GM23338 (cell line): ENCODE measurements around the gene LTBP2. TPM values are rescaled to one million over a fixed set of nuclear protein-coding genes. Genes with fewer than 3 reads are reported as not detected.

Experiments used
- ATAC-seq: fragments of 200-7000 bp; cut with Tn5 transposase; 3 replicates; pipeline ENCODE4 v1.9.1; 2020
- DNase-seq: peaks from one replicate; pipeline ENCODE4 v3.0.0-alpha.2; 2015; ENCODE audit warnings: low spot score
- H2AFZ ChIP-seq: fragments of 200-600 bp; sonication (generic); 2 replicates; pipeline ENCODE4 v1.8.0; 2016; ENCODE audit warnings: antibody characterized with exemption, mild to moderate bottlenecking, moderate library complexity
- H3F3A ChIP-seq: fragments of 200-600 bp; sonication (generic); replicated peaks from 2 replicates; pipeline ENCODE4 v1.8.0; 2017; ENCODE audit warnings: antibody characterized with exemption, mixed run types, low read depth
- H3K27ac ChIP-seq: fragments of 200-600 bp; sonication (generic); 2 replicates; pipeline ENCODE4 v1.6.1; 2016; ENCODE audit warnings: low read depth
- H3K27me3 ChIP-seq: fragments of 200-600 bp; sonication (generic); 2 replicates; pipeline ENCODE4 v1.8.0; 2016; ENCODE audit warnings: mild to moderate bottlenecking, mixed run types, moderate library complexity; ENCODE audit not compliant: insufficient read depth
- H3K36me3 ChIP-seq: fragments of 200-600 bp; sonication (generic); 2 replicates; pipeline ENCODE4 v1.8.0; 2016; ENCODE audit warnings: mild to moderate bottlenecking; ENCODE audit not compliant: insufficient read depth
- H3K4me1 ChIP-seq: fragments of 200-600 bp; sonication (generic); 2 replicates; pipeline ENCODE4 v1.8.0; 2016; ENCODE audit warnings: mild to moderate bottlenecking, moderate library complexity; ENCODE audit not compliant: insufficient read depth
- H3K4me2 ChIP-seq: fragments of 200-600 bp; sonication (generic); 2 replicates; pipeline ENCODE4 v1.7.1; 2017; ENCODE audit warnings: mixed run types
- H3K4me3 ChIP-seq: fragments of 200-600 bp; sonication (generic); 2 replicates; pipeline ENCODE4 v1.6.1; 2016; ENCODE audit warnings: mixed run types
- H3K79me2 ChIP-seq: fragments of 200-600 bp; sonication (generic); replicated peaks from 2 replicates; pipeline ENCODE4 v1.8.0; 2017; ENCODE audit warnings: mild to moderate bottlenecking; ENCODE audit not compliant: insufficient read depth
- H3K9me2 ChIP-seq: fragments of 200-600 bp; sonication (generic); 2 replicates; pipeline ENCODE4 v1.8.0; 2017; ENCODE audit not compliant: insufficient read depth
- H4K20me1 ChIP-seq: fragments of 200-600 bp; sonication (generic); replicated peaks from 2 replicates; pipeline ENCODE4 v1.8.0; 2017; ENCODE audit warnings: mild to moderate bottlenecking; ENCODE audit not compliant: insufficient read depth
- H3K27ac Mint-ChIP-seq: 2 replicates; pipeline ENCODE4 v1.8.0; 2020; ENCODE audit warnings: inconsistent platforms, mild to moderate bottlenecking, moderate library complexity, mixed read lengths
- H3K27me3 Mint-ChIP-seq: 3 replicates; pipeline ENCODE4 v1.8.0; 2022; ENCODE audit warnings: low read depth, mild to moderate bottlenecking, moderate library complexity, mixed read lengths, inconsistent platforms; ENCODE audit not compliant: insufficient read depth, poor library complexity
- H3K36me3 Mint-ChIP-seq: 3 replicates; pipeline ENCODE4 v1.8.0; 2021; ENCODE audit warnings: low read depth, mild to moderate bottlenecking, inconsistent platforms, moderate library complexity, mixed read lengths
- H3K4me1 Mint-ChIP-seq: 3 replicates; pipeline ENCODE4 v1.8.0; 2020; ENCODE audit warnings: mild to moderate bottlenecking, inconsistent platforms, mixed read lengths
- H3K4me3 Mint-ChIP-seq: 3 replicates; pipeline ENCODE4 v1.8.0; 2021; ENCODE audit warnings: moderate library complexity, mild to moderate bottlenecking, inconsistent platforms, mixed read lengths
- H3K9me3 Mint-ChIP-seq: 3 replicates; pipeline ENCODE4 v1.8.0; 2020; ENCODE audit warnings: moderate library complexity, mild to moderate bottlenecking, inconsistent platforms, mixed read lengths
- EZH2 ChIP-seq: fragments of 200-600 bp; sonication (generic); IDR thresholded peaks from one replicate; pipeline ENCODE4 v1.8.0; 2017; ENCODE audit warnings: antibody characterized with exemption, mild to moderate bottlenecking, low read depth; ENCODE audit not compliant: unreplicated experiment
- EZH2phosphoT487 ChIP-seq: fragments of 200-600 bp; sonication (generic); IDR thresholded peaks from one replicate; pipeline ENCODE4 v1.8.1; 2018; ENCODE audit warnings: antibody characterized with exemption; ENCODE audit not compliant: unreplicated experiment
- NANOG ChIP-seq: IDR thresholded peaks from 2 replicates; pipeline ENCODE4 v1.6.1; 2016; ENCODE audit warnings: antibody characterized with exemption, borderline replicate concordance
- POLR2AphosphoS5 ChIP-seq: IDR thresholded peaks from 2 replicates; pipeline ENCODE4 v1.6.1; 2016; ENCODE audit warnings: antibody characterized with exemption, low read depth
- STAT1 ChIP-seq: IDR thresholded peaks from one replicate; pipeline ENCODE4 v1.6.1; 2016; ENCODE audit warnings: antibody characterized with exemption; ENCODE audit not compliant: unreplicated experiment
- ZNF114 ChIP-seq: fragments of 250-450 bp; sonication (Bioruptor Pico); IDR thresholded peaks from 2 replicates; pipeline ENCODE4 v1.5.0; 2020; ENCODE audit warnings: mild to moderate bottlenecking, moderate library complexity
- ZNF331 ChIP-seq: fragments of 250-450 bp; sonication (Bioruptor Pico); IDR thresholded peaks from 2 replicates; pipeline ENCODE4 v1.5.0; 2020; ENCODE audit warnings: low read depth, mild to moderate bottlenecking, moderate library complexity
- polyA plus RNA-seq: library from polyadenylated mRNA; unstranded; fragments of >200 nt; fragmentation: Nextera tagmentation; extraction: Ambion mirVana; gene quantifications from 2 replicates; pipeline ENCODE4 v1.2.1, GENCODE V29; 2016
- total RNA-seq: library from RNA; depleted of rRNA; stranded (reverse); fragments of >200 nt; shearing (Covaris generic); gene quantifications from 2 replicates; pipeline ENCODE4 v1.2.3, GENCODE V29; 2014
- TF ChIP-seq, protein P1 (sequence below): IDR thresholded peaks from one replicate; pipeline ENCODE4 v1.6.1; 2018; ENCODE audit warnings: antibody characterized with exemption; ENCODE audit not compliant: unreplicated experiment
- TF ChIP-seq, protein P2 (sequence below): IDR thresholded peaks from 2 replicates; pipeline ENCODE4 v1.6.1; 2016; ENCODE audit warnings: antibody characterized with exemption
- TF ChIP-seq, protein P3 (sequence below), 2 experiments: fragments of 200-600 bp in 1 of 2; sonication (generic) in 1 of 2; conservative IDR thresholded peaks; 2 replicates each; pipeline versions ENCODE4 v1.5.1 to v1.6.1; 2016 to 2017; ENCODE audit warnings: antibody characterized with exemption in 2 of 2, low read depth in 2 of 2, mild to moderate bottlenecking in 2 of 2, moderate library complexity in 1 of 2

LTBP2 gene
- total and polyA plus RNA-seq, 2 experiments from 2014 or later, result 0.27 to 0.49 TPM

- TF ChIP-seq, protein P1, sequence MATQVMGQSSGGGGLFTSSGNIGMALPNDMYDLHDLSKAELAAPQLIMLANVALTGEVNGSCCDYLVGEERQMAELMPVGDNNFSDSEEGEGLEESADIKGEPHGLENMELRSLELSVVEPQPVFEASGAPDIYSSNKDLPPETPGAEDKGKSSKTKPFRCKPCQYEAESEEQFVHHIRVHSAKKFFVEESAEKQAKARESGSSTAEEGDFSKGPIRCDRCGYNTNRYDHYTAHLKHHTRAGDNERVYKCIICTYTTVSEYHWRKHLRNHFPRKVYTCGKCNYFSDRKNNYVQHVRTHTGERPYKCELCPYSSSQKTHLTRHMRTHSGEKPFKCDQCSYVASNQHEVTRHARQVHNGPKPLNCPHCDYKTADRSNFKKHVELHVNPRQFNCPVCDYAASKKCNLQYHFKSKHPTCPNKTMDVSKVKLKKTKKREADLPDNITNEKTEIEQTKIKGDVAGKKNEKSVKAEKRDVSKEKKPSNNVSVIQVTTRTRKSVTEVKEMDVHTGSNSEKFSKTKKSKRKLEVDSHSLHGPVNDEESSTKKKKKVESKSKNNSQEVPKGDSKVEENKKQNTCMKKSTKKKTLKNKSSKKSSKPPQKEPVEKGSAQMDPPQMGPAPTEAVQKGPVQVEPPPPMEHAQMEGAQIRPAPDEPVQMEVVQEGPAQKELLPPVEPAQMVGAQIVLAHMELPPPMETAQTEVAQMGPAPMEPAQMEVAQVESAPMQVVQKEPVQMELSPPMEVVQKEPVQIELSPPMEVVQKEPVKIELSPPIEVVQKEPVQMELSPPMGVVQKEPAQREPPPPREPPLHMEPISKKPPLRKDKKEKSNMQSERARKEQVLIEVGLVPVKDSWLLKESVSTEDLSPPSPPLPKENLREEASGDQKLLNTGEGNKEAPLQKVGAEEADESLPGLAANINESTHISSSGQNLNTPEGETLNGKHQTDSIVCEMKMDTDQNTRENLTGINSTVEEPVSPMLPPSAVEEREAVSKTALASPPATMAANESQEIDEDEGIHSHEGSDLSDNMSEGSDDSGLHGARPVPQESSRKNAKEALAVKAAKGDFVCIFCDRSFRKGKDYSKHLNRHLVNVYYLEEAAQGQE, result no peak
- TF ChIP-seq NANOG, result no peak
- TF ChIP-seq, protein P2, sequence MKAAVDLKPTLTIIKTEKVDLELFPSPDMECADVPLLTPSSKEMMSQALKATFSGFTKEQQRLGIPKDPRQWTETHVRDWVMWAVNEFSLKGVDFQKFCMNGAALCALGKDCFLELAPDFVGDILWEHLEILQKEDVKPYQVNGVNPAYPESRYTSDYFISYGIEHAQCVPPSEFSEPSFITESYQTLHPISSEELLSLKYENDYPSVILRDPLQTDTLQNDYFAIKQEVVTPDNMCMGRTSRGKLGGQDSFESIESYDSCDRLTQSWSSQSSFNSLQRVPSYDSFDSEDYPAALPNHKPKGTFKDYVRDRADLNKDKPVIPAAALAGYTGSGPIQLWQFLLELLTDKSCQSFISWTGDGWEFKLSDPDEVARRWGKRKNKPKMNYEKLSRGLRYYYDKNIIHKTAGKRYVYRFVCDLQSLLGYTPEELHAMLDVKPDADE, result no peak
- TF ChIP-seq POLR2AphosphoS5, result no peak
Observed at GRCh38 chr14:74587363-74587707, 24.7 kb downstream of the LTBP2 start (continued).

DNA sequence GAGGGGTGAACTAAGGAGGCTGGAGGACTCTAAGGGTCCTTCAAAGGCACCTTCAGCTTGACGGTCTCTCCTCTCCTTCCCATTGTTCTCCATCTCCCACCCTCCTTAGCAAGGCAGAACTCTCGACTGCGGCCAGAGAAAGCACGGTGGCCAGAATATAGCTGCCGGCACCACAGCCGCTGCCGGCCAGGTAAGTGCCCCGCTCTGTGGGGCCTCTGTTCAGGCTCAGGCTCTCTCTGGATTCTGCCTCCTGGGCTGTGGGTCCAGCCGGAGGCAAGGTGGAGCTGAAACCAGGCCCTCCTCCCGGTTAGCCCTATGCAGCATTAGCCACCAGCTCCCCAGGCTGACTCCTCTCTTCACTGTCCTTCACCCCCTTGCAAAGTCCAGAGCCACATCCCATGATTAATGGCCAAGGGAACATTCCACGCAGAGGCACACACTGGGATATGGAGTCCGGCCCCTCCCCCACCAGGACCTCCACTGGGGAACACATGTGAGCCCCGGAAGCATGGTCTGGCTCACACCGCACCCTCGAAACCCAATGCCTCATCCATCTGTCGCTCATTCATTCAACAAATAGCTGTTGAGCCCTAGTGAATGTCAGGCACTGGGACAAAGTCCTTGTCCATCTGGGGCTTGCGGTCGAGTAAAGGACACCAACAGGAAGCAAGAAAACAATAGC is 25.2 kb downstream of the LTBP2 start:
- ATAC-seq, result no peak
- H3K4me2 ChIP-seq, result no peak overlapping the region
- no peak for TF ChIP-seq POLR2AphosphoS5
- TF ChIP-seq NANOG, result no peak
- TF ChIP-seq ZNF331 (CRISPR knock-in tag), result no peak
- TF ChIP-seq, protein P2, result no peak
- TF ChIP-seq EZH2, result no peak
- TF ChIP-seq, protein P3, sequence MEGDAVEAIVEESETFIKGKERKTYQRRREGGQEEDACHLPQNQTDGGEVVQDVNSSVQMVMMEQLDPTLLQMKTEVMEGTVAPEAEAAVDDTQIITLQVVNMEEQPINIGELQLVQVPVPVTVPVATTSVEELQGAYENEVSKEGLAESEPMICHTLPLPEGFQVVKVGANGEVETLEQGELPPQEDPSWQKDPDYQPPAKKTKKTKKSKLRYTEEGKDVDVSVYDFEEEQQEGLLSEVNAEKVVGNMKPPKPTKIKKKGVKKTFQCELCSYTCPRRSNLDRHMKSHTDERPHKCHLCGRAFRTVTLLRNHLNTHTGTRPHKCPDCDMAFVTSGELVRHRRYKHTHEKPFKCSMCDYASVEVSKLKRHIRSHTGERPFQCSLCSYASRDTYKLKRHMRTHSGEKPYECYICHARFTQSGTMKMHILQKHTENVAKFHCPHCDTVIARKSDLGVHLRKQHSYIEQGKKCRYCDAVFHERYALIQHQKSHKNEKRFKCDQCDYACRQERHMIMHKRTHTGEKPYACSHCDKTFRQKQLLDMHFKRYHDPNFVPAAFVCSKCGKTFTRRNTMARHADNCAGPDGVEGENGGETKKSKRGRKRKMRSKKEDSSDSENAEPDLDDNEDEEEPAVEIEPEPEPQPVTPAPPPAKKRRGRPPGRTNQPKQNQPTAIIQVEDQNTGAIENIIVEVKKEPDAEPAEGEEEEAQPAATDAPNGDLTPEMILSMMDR (conservative IDR thresholded peaks at IDR 0.05; ENCODE audit: low read depth in 2 of 2), result no peak
- TF ChIP-seq EZH2phosphoT487, result no peak
- no peak for TF ChIP-seq ZNF114 (CRISPR knock-in tag)
- no peak for TF ChIP-seq STAT1

More for the DNA sequence above, 25.2 kb downstream of the LTBP2 start:
- peaks cover 2% of the 10 kb centered on the region for H3K27me3 Mint-ChIP-seq
- Histone ChIP-seq H3K36me3 (no peaks in the 10 kb centered on the region), H3F3A (no peaks in the 10 kb centered on the region), H3K27ac (no peak overlapping the region), H3K9me2 (no peaks in the 10 kb centered on the region), H3K4me3 (no peak overlapping the region), H2AFZ (no peak overlapping the region), H3K79me2 (no peaks in the 10 kb centered on the region), H4K20me1 (no peaks in the 10 kb centered on the region), H3K27me3 (no peaks in the 10 kb centered on the region), H3K4me1 (no peaks in the 10 kb centered on the region)
- DNase-seq, result no peak
- H3K4me3 Mint-ChIP-seq, result no peak overlapping the region
- H3K27ac Mint-ChIP-seq, result no peak overlapping the region; the same call in 1 of the 2 replicates
- no peaks in the 10 kb centered on the region for H3K36me3 Mint-ChIP-seq
- H3K9me3 Mint-ChIP-seq, result no peaks in the 10 kb centered on the region
- H3K4me1 Mint-ChIP-seq, result no peaks in the 10 kb centered on the region; the same call in 2 of the 3 replicates
